ENCODE data around the gene CD300LB.

GRCh38 chr17:74512624-74513091 is 18.6 kb downstream of the CD300LB start:
- TF ChIP-seq GATA2 (IDR thresholded peaks at IDR 0.05; ENCODE audit: low read depth, low read length) (no peak), GATA3 (IDR thresholded peaks at IDR 0.05; ENCODE audit: low read depth, low read length) (no peak)

Data from SH-SY5Y (cell line).